CD8-positive, alpha-beta memory T cell (primary cell): ENCODE data around the gene DHRS7C. TPM values are rescaled to one million over a fixed set of nuclear protein-coding genes. Genes with fewer than 3 reads are reported as not detected.

Experiments
- CTCF ChIA-PET: fragments of 350-600 bp; sonication (Branson Sonifier 250); formaldehyde crosslinking; loops from one replicate; lab custom pipeline; 2021; ENCODE audit warnings: antibody characterized with exemption; lab: Charles Lee
- POLR2A ChIA-PET: fragments of 350-600 bp; sonication (Branson Sonifier 250); formaldehyde crosslinking; loops from one replicate; lab custom pipeline; 2021; ENCODE audit warnings: antibody characterized with exemption; lab: Charles Lee
- DNase-seq, 5 donors: peaks; one replicate each; pipeline versions ENCODE4 v3.0.0 to v3.0.0-alpha.2; 2020 to 2022; ENCODE audit warnings: mixed read lengths in 1 of 5
- H3K27ac ChIP-seq: one replicate; pipeline ENCODE4 v1.7.0; 2013; ENCODE audit warnings: low read depth, mild to moderate bottlenecking, low read length, moderate library complexity
- H3K27me3 ChIP-seq: 2 replicates; pipeline ENCODE4 v1.7.0; 2013; ENCODE audit warnings: low read length, mild to moderate bottlenecking; ENCODE audit not compliant: insufficient read depth, poor library complexity, severe bottlenecking
- H3K36me3 ChIP-seq: 2 replicates; pipeline ENCODE4 v1.7.0; 2013; ENCODE audit warnings: mild to moderate bottlenecking, low read length, moderate library complexity; ENCODE audit not compliant: insufficient read depth
- H3K4me1 ChIP-seq: 2 replicates; pipeline ENCODE4 v1.7.0; 2013; ENCODE audit warnings: mild to moderate bottlenecking, low read length, moderate library complexity; ENCODE audit not compliant: insufficient read depth
- H3K4me3 ChIP-seq: 2 replicates; pipeline ENCODE4 v1.7.0; 2013; ENCODE audit warnings: mild to moderate bottlenecking, low read length
- H3K9me3 ChIP-seq: 2 replicates; pipeline ENCODE4 v1.7.0; 2013; ENCODE audit warnings: mild to moderate bottlenecking, low read length
- H3K27ac Mint-ChIP-seq, 8 donors: one replicate each; pipeline ENCODE4 v1.8.0; 2020 to 2021; ENCODE audit warnings: mixed read lengths in 8 of 8, mild to moderate bottlenecking in 6 of 8, inconsistent platforms in 3 of 8, moderate library complexity in 3 of 8
- H3K27me3 Mint-ChIP-seq, 2 donors: one replicate each; pipeline ENCODE4 v1.8.0; 2020 to 2021; ENCODE audit warnings: mixed read lengths in 2 of 2, mild to moderate bottlenecking in 1 of 2, moderate library complexity in 1 of 2
- H3K36me3 Mint-ChIP-seq, 3 donors: one replicate each; pipeline ENCODE4 v1.8.0; 2020 to 2021; ENCODE audit warnings: mixed read lengths in 3 of 3, inconsistent platforms in 1 of 3, mild to moderate bottlenecking in 1 of 3
- H3K4me1 Mint-ChIP-seq, 3 donors: one replicate each; pipeline ENCODE4 v1.8.0; 2020 to 2021; ENCODE audit warnings: mixed read lengths in 3 of 3, inconsistent platforms in 1 of 3, mild to moderate bottlenecking in 1 of 3
- H3K4me3 Mint-ChIP-seq, 7 donors: one replicate each; pipeline ENCODE4 v1.8.0; 2020 to 2021; ENCODE audit warnings: mixed read lengths in 7 of 7, mild to moderate bottlenecking in 6 of 7, moderate library complexity in 4 of 7, inconsistent platforms in 2 of 7
- H3K9me3 Mint-ChIP-seq, 5 donors: one replicate each; pipeline ENCODE4 v1.8.0; 2020 to 2022; ENCODE audit warnings: mixed read lengths in 5 of 5, mild to moderate bottlenecking in 3 of 5, moderate library complexity in 2 of 5, inconsistent platforms in 1 of 5
- polyA plus RNA-seq: library from polyadenylated mRNA; unstranded; fragments of 300-500 nt; fragmentation: Illumina TruSeq; gene quantifications from one replicate; pipeline ENCODE4 v1.2.3, GENCODE V29; 2021
- total RNA-seq, 2 experiments: library from RNA; stranded (reverse); gene quantifications; one replicate each; pipeline ENCODE4 v1.2.3, GENCODE V29; 2021

DHRS7C gene
- total and polyA plus RNA-seq, 3 experiments from 2014 or later: not detected

DNA sequence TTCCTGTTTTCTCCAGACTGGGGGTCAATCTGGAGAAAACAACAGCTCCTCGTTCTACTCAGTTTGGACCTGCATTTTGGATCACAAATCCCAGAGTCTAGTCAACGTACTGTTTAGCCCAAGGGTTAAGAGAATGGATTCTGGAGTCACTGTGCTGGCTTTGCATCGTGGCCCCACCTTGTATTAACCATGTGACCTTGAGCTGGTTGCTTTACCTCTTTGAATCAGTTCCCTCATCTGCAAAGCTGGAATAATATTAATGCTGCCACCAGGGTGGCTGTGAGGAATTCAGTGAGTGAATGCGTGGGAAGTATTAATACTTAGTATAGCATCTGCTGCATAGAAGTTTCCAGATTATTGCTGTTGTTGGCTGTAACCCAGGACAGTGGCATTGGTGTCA lies 11.3 kb upstream of the DHRS7C start:
- H3K9me3 Mint-ChIP-seq: peaks cover 0 to 4% (median 0%) of the 10 kb centered on the region in 5 donors

DNA sequence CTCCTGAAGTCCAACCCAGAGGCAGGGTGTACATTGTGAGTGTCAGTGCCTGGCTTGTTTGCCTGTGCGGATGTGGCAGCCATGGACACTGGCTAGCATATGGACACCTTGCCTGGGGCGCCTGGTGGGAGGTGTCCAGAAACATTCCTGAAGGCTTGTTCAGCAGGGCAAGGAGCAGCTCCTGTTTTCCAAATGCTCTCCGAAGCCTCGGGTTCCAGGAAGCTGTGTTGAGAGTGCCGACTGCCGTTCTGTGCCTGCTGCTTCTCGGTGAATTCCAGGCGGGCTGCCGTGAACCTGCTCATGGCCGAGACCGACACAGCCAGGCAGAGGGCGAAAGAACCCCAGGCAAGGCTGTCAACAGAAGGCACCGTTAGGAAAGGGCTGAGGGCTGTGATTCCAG lies 10.9 kb upstream of the DHRS7C start:
- no peaks in the 10 kb centered on the region for H3K4me1 ChIP-seq
- ChIA-PET CTCF (no interaction called here), POLR2A (no interaction called here)

More for the DNA sequence above, 11.3 kb upstream of the DHRS7C start:
- Histone ChIP-seq H3K27ac (no peak overlapping the region), H3K4me1 (no peaks in the 10 kb centered on the region), H3K36me3 (no peaks in the 10 kb centered on the region), H3K27me3 (no peaks in the 10 kb centered on the region), H3K9me3 (no peaks in the 10 kb centered on the region), H3K4me3 (no peak overlapping the region)
- H3K27ac Mint-ChIP-seq: no peak overlapping the region
- no peak for DNase-seq
- H3K4me3 Mint-ChIP-seq: no peak overlapping the region
- H3K27me3 Mint-ChIP-seq: peaks cover 3 to 27% of the 10 kb centered on the region in 2 donors
- H3K36me3 Mint-ChIP-seq: no peaks in the 10 kb centered on the region
- ChIA-PET CTCF (no interaction called here), POLR2A (no interaction called here)
- H3K4me1 Mint-ChIP-seq: no peaks in the 10 kb centered on the region

DNA sequence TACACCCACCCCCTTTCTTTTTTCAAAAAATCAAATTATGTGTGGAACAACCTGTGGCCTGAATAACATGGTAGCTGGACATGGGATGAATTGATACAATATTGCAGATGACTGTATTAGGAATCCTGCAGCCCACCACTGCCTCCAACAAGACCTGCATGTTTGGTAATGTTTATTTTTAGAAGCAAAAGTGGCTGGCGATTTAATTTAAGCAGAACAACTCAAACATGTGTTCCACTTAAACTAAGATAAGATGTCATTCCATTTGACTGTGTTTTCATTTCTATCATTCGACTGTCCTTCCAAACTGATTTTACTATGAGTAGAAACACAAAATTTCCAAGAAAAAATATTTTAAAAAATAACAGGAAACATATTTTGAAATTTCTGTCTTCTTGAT lies 10.1 kb upstream of the DHRS7C start:
- Mint-ChIP-seq H3K36me3 (no peaks in the 10 kb centered on the region), H3K27ac (no peak overlapping the region), H3K4me3 (no peak overlapping the region), H3K9me3 (peaks cover 0 to 4% (median 0%) of the 10 kb centered on the region in 5 donors), H3K4me1 (no peaks in the 10 kb centered on the region), H3K27me3 (peaks cover 8 to 29% of the 10 kb centered on the region in 2 donors)
- H3K36me3 ChIP-seq: no peaks in the 10 kb centered on the region
- no peaks in the 10 kb centered on the region for H3K9me3 ChIP-seq
- POLR2A ChIA-PET: no interaction called here
- no peak overlapping the region for H3K4me3 ChIP-seq
- CTCF ChIA-PET: no interaction called here
- H3K27me3 ChIP-seq: no peaks in the 10 kb centered on the region
- no peak for DNase-seq
- no peaks in the 10 kb centered on the region for H3K4me1 ChIP-seq
- no peak overlapping the region for H3K27ac ChIP-seq

More for the DNA sequence above, 10.9 kb upstream of the DHRS7C start:
- H3K27me3 Mint-ChIP-seq: peaks cover 7 to 27% of the 10 kb centered on the region in 2 donors
- no peak for DNase-seq
- Histone ChIP-seq H3K36me3 (no peaks in the 10 kb centered on the region), H3K27me3 (no peaks in the 10 kb centered on the region), H3K4me3 (no peak overlapping the region), H3K27ac (no peak overlapping the region), H3K9me3 (no peaks in the 10 kb centered on the region)
- peaks cover 0 to 4% (median 0%) of the 10 kb centered on the region in 5 donors for H3K9me3 Mint-ChIP-seq
- H3K27ac Mint-ChIP-seq: no peak overlapping the region
- H3K36me3 Mint-ChIP-seq: no peaks in the 10 kb centered on the region
- no peak overlapping the region for H3K4me3 Mint-ChIP-seq
- H3K4me1 Mint-ChIP-seq: no peaks in the 10 kb centered on the region

DNA sequence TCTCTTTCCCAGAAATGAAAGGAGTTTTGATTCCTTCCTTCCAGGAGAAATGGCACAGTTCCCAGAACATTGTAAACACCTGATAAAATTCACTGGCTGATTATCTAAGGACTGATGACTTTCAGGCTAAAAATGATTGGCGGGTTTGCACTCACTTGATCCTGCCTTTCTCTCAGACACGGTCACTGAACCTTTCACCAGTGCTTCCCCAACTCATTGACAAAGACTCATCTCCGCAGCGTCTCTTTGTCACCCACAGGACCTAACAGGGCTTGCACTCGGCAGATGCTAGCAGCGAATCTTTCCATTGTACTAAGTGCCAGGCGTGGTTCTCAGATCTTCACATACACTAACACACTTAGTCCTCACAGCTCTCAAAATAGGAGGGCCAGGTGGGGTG lies 7.3 kb upstream of the DHRS7C start:
- Histone ChIP-seq H3K36me3 (no peaks in the 10 kb centered on the region), H3K9me3 (no peaks in the 10 kb centered on the region), H3K27me3 (no peaks in the 10 kb centered on the region), H3K27ac (no peak overlapping the region), H3K4me1 (no peaks in the 10 kb centered on the region), H3K4me3 (no peak overlapping the region)
- Mint-ChIP-seq H3K27ac (no peak overlapping the region), H3K9me3 (peaks cover 0 to 4% (median 0%) of the 10 kb centered on the region in 5 donors), H3K27me3 (peaks cover 4 to 28% of the 10 kb centered on the region in 2 donors), H3K36me3 (no peaks in the 10 kb centered on the region), H3K4me3 (no peak overlapping the region), H3K4me1 (no peaks in the 10 kb centered on the region)
- DNase-seq: no peak
- POLR2A ChIA-PET: no interaction called here
- CTCF ChIA-PET: no interaction called here

DNA sequence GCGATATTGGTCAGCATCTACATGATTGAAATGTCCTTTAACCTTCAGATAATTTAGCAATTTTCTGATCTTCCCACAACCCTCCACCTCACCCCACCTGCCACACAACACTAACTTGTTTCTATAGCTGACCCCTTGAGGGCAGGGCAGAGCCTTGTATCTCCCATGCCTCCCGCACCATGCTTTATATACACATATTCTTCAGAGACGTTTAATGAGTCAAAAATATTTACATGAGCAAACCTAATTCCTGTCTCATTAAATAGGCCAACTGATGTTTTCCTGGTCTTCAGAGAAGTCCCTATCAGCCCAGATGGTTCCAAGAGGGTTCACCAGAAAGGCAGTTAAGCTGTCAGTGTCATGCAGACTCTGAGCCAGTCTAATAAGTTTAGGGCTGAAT lies 6.6 kb upstream of the DHRS7C start:
- Mint-ChIP-seq H3K9me3 (peaks cover 0 to 4% (median 0%) of the 10 kb centered on the region in 5 donors), H3K36me3 (no peaks in the 10 kb centered on the region), H3K27ac (no peak overlapping the region), H3K27me3 (peaks cover 4 to 27% of the 10 kb centered on the region in 2 donors), H3K4me1 (no peaks in the 10 kb centered on the region), H3K4me3 (no peak overlapping the region)
- no peak for DNase-seq
- H3K4me3 ChIP-seq: no peak overlapping the region
- ChIA-PET CTCF (no interaction called here), POLR2A (no interaction called here)
- H3K9me3 ChIP-seq: no peaks in the 10 kb centered on the region
- no peaks in the 10 kb centered on the region for H3K36me3 ChIP-seq
- no peaks in the 10 kb centered on the region for H3K27me3 ChIP-seq
- no peaks in the 10 kb centered on the region for H3K4me1 ChIP-seq
- no peak overlapping the region for H3K27ac ChIP-seq

DNA sequence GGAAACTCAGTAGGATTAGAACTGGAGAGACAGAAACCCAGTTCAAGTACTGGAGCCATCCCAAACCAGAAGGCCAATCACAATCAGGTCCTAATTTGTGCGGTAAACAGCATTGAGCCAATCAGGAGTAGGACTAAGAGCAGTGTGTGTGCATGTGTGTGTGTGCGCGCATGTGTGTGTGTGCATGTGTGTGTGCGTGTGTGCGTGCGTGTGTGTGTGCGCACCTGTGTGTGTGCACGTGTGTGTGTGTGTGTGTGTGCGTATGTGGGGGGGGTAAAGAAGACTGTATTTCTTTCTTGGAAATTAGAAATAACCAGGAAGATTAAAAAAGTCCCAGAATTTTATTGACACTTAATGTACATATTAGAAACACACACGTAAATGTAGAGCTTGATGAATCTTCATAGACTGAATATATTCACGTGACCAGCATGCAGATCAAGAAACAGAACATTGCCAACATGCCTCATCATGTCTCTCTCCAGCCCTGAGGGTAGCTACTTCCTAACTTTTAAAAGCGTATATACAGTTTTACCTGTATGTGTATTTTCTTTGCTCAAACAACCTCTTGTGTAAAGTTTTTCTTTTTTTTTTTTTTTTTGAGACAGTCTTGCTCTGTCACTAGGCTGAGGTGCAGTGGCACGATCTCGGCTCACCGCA lies 919 bp upstream of the DHRS7C start:
- Mint-ChIP-seq H3K36me3 (no peaks in the 10 kb centered on the region), H3K27me3 (peaks cover under 1 to 16% of the 10 kb centered on the region in 2 donors), H3K9me3 (no peaks in the 10 kb centered on the region), H3K4me3 (no peak overlapping the region), H3K4me1 (no peaks in the 10 kb centered on the region), H3K27ac (no peak overlapping the region)
- H3K36me3 ChIP-seq: no peaks in the 10 kb centered on the region
- no peaks in the 10 kb centered on the region for H3K4me1 ChIP-seq
- POLR2A ChIA-PET: interaction anchor here (0.5 kb wide), 1 partner anchor 305 kb away, joined by 3 read pairs; no protein-coding TSS in a partner anchor
- H3K9me3 ChIP-seq: no peaks in the 10 kb centered on the region
- no peak overlapping the region for H3K4me3 ChIP-seq
- CTCF ChIA-PET: no interaction called here
- no peaks in the 10 kb centered on the region for H3K27me3 ChIP-seq
- no peak for DNase-seq
- H3K27ac ChIP-seq: no peak overlapping the region

DNA sequence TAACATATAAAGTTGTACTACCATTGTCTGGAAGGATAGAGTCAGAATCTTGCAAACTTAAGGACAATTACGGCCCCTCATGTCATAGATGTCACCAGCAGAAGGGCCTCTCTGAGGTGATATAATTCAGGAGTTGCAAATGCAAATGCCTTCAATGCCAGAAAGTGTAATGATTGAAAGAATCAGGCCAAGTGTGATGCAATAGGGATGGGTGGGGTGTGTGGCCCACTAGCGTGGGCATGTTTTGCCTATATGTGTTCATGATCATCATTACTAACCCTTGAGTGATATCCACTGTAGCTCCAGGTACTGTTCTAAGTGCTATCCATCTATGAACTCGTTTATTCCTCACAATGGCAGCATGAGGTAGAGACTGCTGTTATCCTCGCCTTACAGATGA lies 1.1 kb downstream of the DHRS7C start:
- no peaks in the 10 kb centered on the region for H3K9me3 ChIP-seq
- no peak for DNase-seq
- H3K27ac Mint-ChIP-seq: no peak overlapping the region
- H3K36me3 ChIP-seq: no peaks in the 10 kb centered on the region
- no peak overlapping the region for H3K27ac ChIP-seq
- no peaks in the 10 kb centered on the region for H3K27me3 ChIP-seq
- H3K4me1 Mint-ChIP-seq: no peaks in the 10 kb centered on the region
- ChIA-PET CTCF (no interaction called here), POLR2A (no interaction called here)
- no peaks in the 10 kb centered on the region for H3K9me3 Mint-ChIP-seq
- no peak overlapping the region for H3K4me3 Mint-ChIP-seq
- peaks cover 0 to 10% of the 10 kb centered on the region in 2 donors for H3K27me3 Mint-ChIP-seq
- H3K36me3 Mint-ChIP-seq: no peaks in the 10 kb centered on the region
- H3K4me1 ChIP-seq: no peaks in the 10 kb centered on the region
- no peak overlapping the region for H3K4me3 ChIP-seq

DNA sequence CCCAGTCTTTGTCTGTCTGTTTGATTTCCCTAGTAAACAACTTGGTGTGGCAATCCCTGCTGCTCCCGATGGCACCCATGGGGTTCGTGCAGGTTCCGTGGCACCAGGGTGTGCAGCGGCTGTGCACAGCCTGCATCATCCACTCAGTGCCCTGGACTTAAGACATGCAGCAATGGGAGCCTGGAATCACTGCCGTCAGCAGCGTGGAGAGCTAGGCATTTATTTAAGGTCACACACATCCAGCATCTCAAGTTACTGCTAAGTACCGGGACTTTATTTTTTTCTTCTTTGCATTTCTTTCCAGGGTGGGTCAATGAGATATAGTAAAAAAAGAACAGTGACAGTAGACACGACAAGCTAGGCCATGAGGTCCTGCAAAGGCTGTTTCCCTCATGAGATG lies 2.8 kb downstream of the DHRS7C start:
- H3K9me3 Mint-ChIP-seq: no peaks in the 10 kb centered on the region
- DNase-seq: no peak
- H3K27ac Mint-ChIP-seq: no peak overlapping the region
- Histone ChIP-seq H3K36me3 (no peaks in the 10 kb centered on the region), H3K4me3 (no peak overlapping the region), H3K9me3 (no peaks in the 10 kb centered on the region), H3K27ac (no peak overlapping the region), H3K27me3 (no peaks in the 10 kb centered on the region), H3K4me1 (no peaks in the 10 kb centered on the region)
- ChIA-PET CTCF (no interaction called here), POLR2A (no interaction called here)
- H3K36me3 Mint-ChIP-seq: no peaks in the 10 kb centered on the region
- peaks cover 0 to 10% of the 10 kb centered on the region in 2 donors for H3K27me3 Mint-ChIP-seq
- no peaks in the 10 kb centered on the region for H3K4me1 Mint-ChIP-seq
- H3K4me3 Mint-ChIP-seq: no peak overlapping the region
